ENCODE measurements around the gene LMO1. TPM values are rescaled to one million over a fixed set of nuclear protein-coding genes. Genes with fewer than 3 reads are reported as not detected.
A peak's percentile ranks its signal among the peaks of the same experiment; 100 is the strongest.

The LMO1 gene
- total and polyA plus RNA-seq, 10 of the 15 experiments (the other 5 are each of a cell fraction or from before 2014, with no cell fraction given): not detected

DNA sequence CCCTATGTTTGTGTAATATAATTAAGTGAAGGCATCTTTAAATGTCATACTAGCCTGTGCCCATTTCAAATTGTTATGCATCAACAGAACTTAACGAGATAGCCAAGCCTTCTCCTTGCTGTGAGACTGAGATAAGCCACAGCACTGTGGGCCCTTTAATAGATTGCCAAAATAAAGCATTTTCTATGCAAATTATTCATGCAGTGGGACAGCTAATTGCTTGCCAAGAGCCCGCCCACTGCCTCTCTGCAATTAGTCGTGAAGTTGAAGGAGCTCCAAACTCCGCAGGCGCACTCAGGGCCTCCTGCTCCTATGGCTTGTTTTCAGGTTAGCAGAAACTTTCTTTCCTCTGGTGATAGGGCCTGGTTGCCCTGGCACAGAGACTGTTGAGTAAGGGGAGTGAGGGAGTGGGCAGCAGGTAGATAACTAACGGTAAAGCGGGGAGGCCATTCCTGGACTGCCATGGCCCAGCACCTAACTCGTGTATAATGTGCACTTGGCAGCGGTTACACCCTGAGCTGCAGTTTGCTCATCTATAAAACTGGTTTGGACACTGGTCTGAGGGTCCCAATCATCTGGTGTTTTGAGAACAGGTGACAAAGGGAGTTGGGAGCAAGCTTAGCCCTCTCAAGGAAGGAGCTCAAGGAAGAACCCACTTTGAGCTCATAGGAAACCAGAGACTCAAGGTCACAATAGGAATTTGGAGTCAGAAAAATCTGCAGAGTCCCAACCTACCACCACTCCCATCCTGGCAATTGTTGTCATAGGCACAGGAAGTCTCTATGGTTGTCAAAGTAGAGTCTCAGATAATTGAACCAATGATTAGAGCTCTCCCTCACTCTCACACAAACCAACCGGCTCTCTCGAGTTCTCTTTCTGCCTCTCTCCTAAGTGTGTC lies 60.9 kb downstream of the LMO1 start:
- FAIRE-seq: no peak
- CTCF ChIA-PET: interaction anchor here (0.6 to 8.7 kb wide), 12 partner anchors 8 to 402 kb away, joined by 3 to 132 read pairs (median 4); partner anchors contain the start of gene LMO1
- Histone ChIP-seq H3K4me3 (no peak overlapping the region), H3K79me2 (ENCODE audit: control insufficient read depth, insufficient read depth, low read length) (no peaks in the 10 kb centered on the region), H3K36me3 (ENCODE audit: control insufficient read depth in 2 of 2, insufficient read depth in 2 of 2, low read length in 1 of 2) (no peaks in the 10 kb centered on the region), H3K4me1 (ENCODE audit: control insufficient read depth, insufficient read depth, low read length) (peaks cover 4% of the 10 kb centered on the region; the same call in 1 of the 2 replicates), H2AFZ (ENCODE audit: control insufficient read depth, low read depth, low read length) (peak overlapping the region; percentile 75), H3K27me3 (replicated peaks in 1 of 2; ENCODE audit: control insufficient read depth in 2 of 2, insufficient read depth in 2 of 2, low read length in 1 of 2) (peaks cover 0 to 3% of the 10 kb centered on the region in 2 experiments; a peak in 2 of 4 replicates), H3K27ac (ENCODE audit: control insufficient read depth, insufficient read depth) (no peak overlapping the region), H3K4me2 (ENCODE audit: control insufficient read depth, insufficient read depth) (no peak overlapping the region), H3K9ac (ENCODE audit: control insufficient read depth, insufficient read depth, low read length) (no peak overlapping the region), H4K20me1 (ENCODE audit: control insufficient read depth, insufficient read depth) (no peaks in the 10 kb centered on the region), H3K9me3 (replicated peaks; ENCODE audit: control insufficient read depth, insufficient read depth, low read length) (no peaks in the 10 kb centered on the region)
- intact Hi-C loops (cut with micrococcal nuclease; ENCODE audit: unreplicated experiment) (loop anchor here (10.0 kb wide), 1 partner anchor 168 kb away; no protein-coding TSS in a partner anchor), in situ Hi-C loops (cut with MboI) (no loop called here)
- no TSS peak for BruUV-seq (replicated peaks)
- RAD21 ChIA-PET (ENCODE audit: unreplicated experiment): interaction anchor here (0.9 to 3.8 kb wide), 9 partner anchors 9 to 1008 kb away, joined by 3 to 22 read pairs (median 3); no protein-coding TSS in a partner anchor
- POLR2A ChIA-PET: interaction anchor here (0.6 to 1.0 kb wide), 4 partner anchors 9 to 1467 kb away, joined by 3 read pairs; no protein-coding TSS in a partner anchor
- ATAC-seq: no peak
- DNase-seq (ENCODE audit: low read depth, low spot score): no peak
- SMC1A ChIA-PET (ENCODE audit: uncharacterized antibody, unreplicated experiment): interaction anchor here (0.9 to 3.3 kb wide), 6 partner anchors 10 to 365 kb away, joined by 3 to 17 read pairs (median 8); no protein-coding TSS in a partner anchor
- 82% methylated on average over 11 of the region's 11 CpGs for WGBS (ENCODE audit: insufficient coverage, insufficient replicate concordance, low lambda C conversion rate, missing lambda C conversion rate)
- TF ChIP-seq RUNX3 (IDR thresholded peaks at IDR 0.05; ENCODE audit: low read length) (no peak), SP1 (IDR thresholded peaks at IDR 0.05; ENCODE audit: low read depth, low read length) (no peak), ZNF24 (IDR thresholded peaks at IDR 0.05) (no peak), FOXM1 (IDR thresholded peaks at IDR 0.05; ENCODE audit: low read depth, low read length) (no peak)

All from GM12878 (cell line).